Neural progenitor cell (in vitro differentiated cells): ENCODE measurements around the gene QKI. TPM values are rescaled to one million over a fixed set of nuclear protein-coding genes. Genes with fewer than 3 reads are reported as not detected.

Source experiments
- DNase-seq: peaks from one replicate; pipeline ENCODE4 v3.0.0-alpha.2; 2016; ENCODE audit warnings: low spot score
- H2AFZ ChIP-seq: fragments of 200-600 bp; sonication (generic); replicated peaks from 2 replicates; pipeline ENCODE4 v1.6.1; 2016; ENCODE audit warnings: antibody characterized with exemption
- H3F3A ChIP-seq: fragments of 200-600 bp; sonication (generic); 2 replicates; pipeline ENCODE4 v1.6.1; 2016; ENCODE audit warnings: antibody characterized with exemption, low read depth
- H3K27ac ChIP-seq: fragments of 200-600 bp; sonication (generic); 2 replicates; pipeline ENCODE4 v1.5.1; 2016; ENCODE audit warnings: mild to moderate bottlenecking
- H3K27me3 ChIP-seq: fragments of 200-600 bp; sonication (generic); 2 replicates; pipeline ENCODE4 v1.6.1; 2016; ENCODE audit warnings: mild to moderate bottlenecking, moderate library complexity
- H3K36me3 ChIP-seq: fragments of 200-600 bp; sonication (generic); 2 replicates; pipeline ENCODE4 v1.5.1; 2016
- H3K4me1 ChIP-seq: fragments of 200-600 bp; sonication (generic); 2 replicates; pipeline ENCODE4 v1.6.1; 2016; ENCODE audit warnings: mixed run types
- H3K4me2 ChIP-seq: fragments of 200-600 bp; sonication (generic); 2 replicates; pipeline ENCODE4 v1.6.1; 2016
- H3K4me3 ChIP-seq: fragments of 200-600 bp; sonication (generic); 2 replicates; pipeline ENCODE4 v1.5.1; 2016
- H3K79me2 ChIP-seq: fragments of 200-600 bp; sonication (generic); 2 replicates; pipeline ENCODE4 v1.6.1; 2016; ENCODE audit warnings: low read depth
- H3K9ac ChIP-seq: fragments of 200-600 bp; sonication (generic); 2 replicates; pipeline ENCODE4 v1.6.1; 2016
- H3K9me3 ChIP-seq: fragments of 200-600 bp; sonication (generic); 2 replicates; pipeline ENCODE4 v1.5.1; 2016; ENCODE audit warnings: low read depth
- H4K20me1 ChIP-seq: fragments of 200-600 bp; sonication (generic); 2 replicates; pipeline ENCODE4 v1.6.1; 2016; ENCODE audit warnings: low read depth
- H3K27ac Mint-ChIP-seq: 3 replicates; pipeline ENCODE4 v1.8.0; 2021; ENCODE audit warnings: mixed read lengths
- H3K27me3 Mint-ChIP-seq: 2 replicates; pipeline ENCODE4 v1.8.0; 2022; ENCODE audit warnings: low read depth, mild to moderate bottlenecking, inconsistent platforms, moderate library complexity, mixed read lengths; ENCODE audit not compliant: insufficient read depth
- H3K36me3 Mint-ChIP-seq: 3 replicates; pipeline ENCODE4 v1.8.0; 2021; ENCODE audit warnings: mixed read lengths
- H3K4me1 Mint-ChIP-seq: 3 replicates; pipeline ENCODE4 v1.8.0; 2021; ENCODE audit warnings: mixed read lengths
- H3K4me3 Mint-ChIP-seq: 3 replicates; pipeline ENCODE4 v1.8.0; 2021; ENCODE audit warnings: mild to moderate bottlenecking, moderate library complexity, mixed read lengths
- H3K9me3 Mint-ChIP-seq: 3 replicates; pipeline ENCODE4 v1.8.0; 2020; ENCODE audit warnings: mixed read lengths
- EZH2 ChIP-seq: fragments of 200-600 bp; sonication (generic); IDR thresholded peaks from 2 replicates; pipeline ENCODE4 v1.6.1; 2017; ENCODE audit warnings: antibody characterized with exemption, mild to moderate bottlenecking, moderate library complexity
- EZH2phosphoT487 ChIP-seq: fragments of 200-600 bp; sonication (generic); IDR thresholded peaks from 2 replicates; pipeline ENCODE4 v1.6.1; 2017; ENCODE audit warnings: antibody characterized with exemption
- total RNA-seq: library from RNA; depleted of rRNA; stranded (reverse); fragments of >200 nt; gene quantifications from 2 replicates; pipeline ENCODE4 v1.2.3, GENCODE V29; 2015; ENCODE audit warnings: low replicate concordance
- TF ChIP-seq, protein P1 (sequence below): fragments of 200-600 bp; sonication (generic); IDR thresholded peaks from 2 replicates; pipeline ENCODE4 v1.5.1; 2017; ENCODE audit warnings: antibody characterized with exemption, mild to moderate bottlenecking

The QKI gene
- total RNA-seq, 1 donor from 2014 or later, result 212 TPM

- DNase-seq, result peak; percentile 47
- no peaks in the 10 kb centered on the region for H3K36me3 Mint-ChIP-seq
- TF ChIP-seq, protein P1, sequence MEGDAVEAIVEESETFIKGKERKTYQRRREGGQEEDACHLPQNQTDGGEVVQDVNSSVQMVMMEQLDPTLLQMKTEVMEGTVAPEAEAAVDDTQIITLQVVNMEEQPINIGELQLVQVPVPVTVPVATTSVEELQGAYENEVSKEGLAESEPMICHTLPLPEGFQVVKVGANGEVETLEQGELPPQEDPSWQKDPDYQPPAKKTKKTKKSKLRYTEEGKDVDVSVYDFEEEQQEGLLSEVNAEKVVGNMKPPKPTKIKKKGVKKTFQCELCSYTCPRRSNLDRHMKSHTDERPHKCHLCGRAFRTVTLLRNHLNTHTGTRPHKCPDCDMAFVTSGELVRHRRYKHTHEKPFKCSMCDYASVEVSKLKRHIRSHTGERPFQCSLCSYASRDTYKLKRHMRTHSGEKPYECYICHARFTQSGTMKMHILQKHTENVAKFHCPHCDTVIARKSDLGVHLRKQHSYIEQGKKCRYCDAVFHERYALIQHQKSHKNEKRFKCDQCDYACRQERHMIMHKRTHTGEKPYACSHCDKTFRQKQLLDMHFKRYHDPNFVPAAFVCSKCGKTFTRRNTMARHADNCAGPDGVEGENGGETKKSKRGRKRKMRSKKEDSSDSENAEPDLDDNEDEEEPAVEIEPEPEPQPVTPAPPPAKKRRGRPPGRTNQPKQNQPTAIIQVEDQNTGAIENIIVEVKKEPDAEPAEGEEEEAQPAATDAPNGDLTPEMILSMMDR, result no peak
- TF ChIP-seq EZH2phosphoT487, result no peak
- no peak for TF ChIP-seq EZH2
- H3K27ac ChIP-seq, result no peak overlapping the region
- H2AFZ ChIP-seq, result peak overlapping the region; percentile 63
- H3K79me2 ChIP-seq, result no peaks in the 10 kb centered on the region
- H3K36me3 ChIP-seq, result no peaks in the 10 kb centered on the region
- H3K4me3 Mint-ChIP-seq, result no peak overlapping the region
- no peak overlapping the region for H3K4me2 ChIP-seq
- no peaks in the 10 kb centered on the region for H3K27me3 ChIP-seq
- H3K4me1 Mint-ChIP-seq, result peaks cover 62% of the 10 kb centered on the region
- H3K9ac ChIP-seq, result no peak overlapping the region
- peaks cover 5% of the 10 kb centered on the region for H3K9me3 Mint-ChIP-seq
- peaks cover 4% of the 10 kb centered on the region for H3K27me3 Mint-ChIP-seq
- no peak overlapping the region for H3K4me3 ChIP-seq
- peaks cover 10% of the 10 kb centered on the region for H3F3A ChIP-seq
- peak overlapping the region; percentile 81 for H3K27ac Mint-ChIP-seq
- H3K4me1 ChIP-seq, result peaks cover 9% of the 10 kb centered on the region
- no peaks in the 10 kb centered on the region for H4K20me1 ChIP-seq
- H3K9me3 ChIP-seq, result no peaks in the 10 kb centered on the region
These were observed 9.7 kb upstream of the QKI start for GRCh38 chr6:163404825-163405265.

DNA sequence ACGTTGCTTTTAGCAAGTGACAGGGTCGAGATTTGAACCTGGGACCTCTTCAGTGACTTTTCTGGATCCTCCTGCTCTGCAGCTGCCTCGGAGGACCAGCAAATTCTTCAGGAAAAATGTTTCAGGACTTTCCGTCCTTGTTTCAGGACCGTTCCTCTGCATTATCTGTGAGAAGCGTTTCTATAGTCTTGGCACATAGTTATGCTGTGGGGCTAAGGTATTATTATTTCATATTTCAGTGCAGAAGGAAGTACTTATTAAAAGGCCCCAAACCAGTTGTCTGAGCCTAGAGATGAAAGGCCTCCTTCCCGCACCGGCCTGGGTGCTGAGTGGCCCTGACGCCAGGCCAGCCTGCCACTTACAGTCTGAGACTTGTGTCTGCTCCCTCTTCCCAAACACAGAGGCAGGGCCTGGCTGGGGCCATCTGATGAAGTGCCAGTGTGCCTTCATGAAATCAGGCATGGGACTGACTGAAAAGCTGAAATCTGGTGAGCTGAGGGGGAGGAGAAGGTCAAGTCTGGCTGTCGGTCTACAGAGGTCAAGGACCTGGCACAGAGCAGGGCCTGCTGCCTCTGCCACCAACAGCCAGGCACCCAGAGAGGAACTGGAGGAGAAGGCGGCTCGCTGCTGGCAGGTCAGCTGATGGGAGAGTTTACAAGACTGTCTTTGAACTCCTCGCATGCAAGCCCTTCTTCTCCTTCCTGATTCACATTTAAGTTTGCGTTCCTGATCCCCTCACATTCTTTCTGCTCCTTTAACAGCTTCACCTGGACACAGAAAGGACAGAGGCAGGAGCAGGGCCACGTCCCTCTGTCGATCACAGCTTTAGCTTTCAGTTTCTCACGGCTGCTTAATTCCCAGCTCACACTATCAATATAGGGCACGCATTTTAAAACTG, 8.9 kb upstream of the QKI start:
- TF ChIP-seq EZH2 (no peak), EZH2phosphoT487 (no peak)
- TF ChIP-seq, protein P1, result no peak
- Histone ChIP-seq H3K27ac (no peak overlapping the region), H4K20me1 (no peaks in the 10 kb centered on the region), H3F3A (peaks cover 11% of the 10 kb centered on the region), H3K79me2 (no peaks in the 10 kb centered on the region), H3K27me3 (no peaks in the 10 kb centered on the region), H3K9ac (no peak overlapping the region), H3K36me3 (no peaks in the 10 kb centered on the region), H3K4me2 (no peak overlapping the region), H3K4me1 (peaks cover 9% of the 10 kb centered on the region), H3K9me3 (no peaks in the 10 kb centered on the region), H2AFZ (no peak overlapping the region), H3K4me3 (no peak overlapping the region)
- Mint-ChIP-seq H3K9me3 (peaks cover 6% of the 10 kb centered on the region), H3K27ac (peak overlapping the region; percentile 93), H3K36me3 (no peaks in the 10 kb centered on the region), H3K4me3 (no peak overlapping the region), H3K27me3 (peaks cover 4% of the 10 kb centered on the region), H3K4me1 (peaks cover 55% of the 10 kb centered on the region)
- no peak for DNase-seq

GRCh38 chr6:163406366-163406765, 8.2 kb upstream of the QKI start:
- no peak for DNase-seq
- Histone ChIP-seq H3K4me2 (no peak overlapping the region), H4K20me1 (no peaks in the 10 kb centered on the region), H3K4me1 (peaks cover 13% of the 10 kb centered on the region), H3K27ac (no peak overlapping the region), H3K27me3 (no peaks in the 10 kb centered on the region), H3K4me3 (no peak overlapping the region), H3K9ac (no peak overlapping the region), H3K79me2 (no peaks in the 10 kb centered on the region), H3F3A (peaks cover 18% of the 10 kb centered on the region), H3K9me3 (no peaks in the 10 kb centered on the region), H2AFZ (no peak overlapping the region), H3K36me3 (no peaks in the 10 kb centered on the region)
- peak overlapping the region; percentile 22 for H3K27ac Mint-ChIP-seq
- peaks cover 53% of the 10 kb centered on the region for H3K4me1 Mint-ChIP-seq
- H3K27me3 Mint-ChIP-seq, result peaks cover 4% of the 10 kb centered on the region
- peaks cover 5% of the 10 kb centered on the region for H3K36me3 Mint-ChIP-seq
- peaks cover 10% of the 10 kb centered on the region for H3K9me3 Mint-ChIP-seq
- no peak overlapping the region for H3K4me3 Mint-ChIP-seq
- TF ChIP-seq, protein P1, result no peak
- TF ChIP-seq EZH2phosphoT487 (no peak), EZH2 (no peak)
